Nephron progenitor cell (in vitro differentiated cells): ENCODE data around the gene GFAP.
A peak's percentile ranks its signal among the peaks of the same experiment; 100 is the strongest.

ENCODE experiments used
- DNase-seq: peaks from one replicate; pipeline ENCODE4 v3.0.0; 2021
- H3K27ac Mint-ChIP-seq: 2 replicates; pipeline ENCODE4 v1.8.0; 2021; ENCODE audit warnings: mild to moderate bottlenecking, moderate library complexity, mixed read lengths
- H3K27me3 Mint-ChIP-seq: 2 replicates; pipeline ENCODE4 v1.8.0; 2021; ENCODE audit warnings: mild to moderate bottlenecking, low read depth, mixed read lengths; ENCODE audit not compliant: poor library complexity
- H3K36me3 Mint-ChIP-seq: 2 replicates; pipeline ENCODE4 v1.8.0; 2021; ENCODE audit warnings: low read depth, mixed read lengths
- H3K4me1 Mint-ChIP-seq: 2 replicates; pipeline ENCODE4 v1.8.0; 2021; ENCODE audit warnings: mixed read lengths
- H3K4me3 Mint-ChIP-seq: 2 replicates; pipeline ENCODE4 v1.8.0; 2021; ENCODE audit warnings: mild to moderate bottlenecking, moderate library complexity, mixed read lengths
- H3K9me3 Mint-ChIP-seq: 2 replicates; pipeline ENCODE4 v1.8.0; 2021; ENCODE audit warnings: mild to moderate bottlenecking, moderate library complexity, mixed read lengths
- TF ChIP-seq, protein P1 (sequence below): fragments of 200-600 bp; sonication (generic); IDR thresholded peaks from 2 replicates; pipeline ENCODE4 v1.5.0; 2021; ENCODE audit warnings: antibody characterized with exemption

Gene GFAP

DNA sequence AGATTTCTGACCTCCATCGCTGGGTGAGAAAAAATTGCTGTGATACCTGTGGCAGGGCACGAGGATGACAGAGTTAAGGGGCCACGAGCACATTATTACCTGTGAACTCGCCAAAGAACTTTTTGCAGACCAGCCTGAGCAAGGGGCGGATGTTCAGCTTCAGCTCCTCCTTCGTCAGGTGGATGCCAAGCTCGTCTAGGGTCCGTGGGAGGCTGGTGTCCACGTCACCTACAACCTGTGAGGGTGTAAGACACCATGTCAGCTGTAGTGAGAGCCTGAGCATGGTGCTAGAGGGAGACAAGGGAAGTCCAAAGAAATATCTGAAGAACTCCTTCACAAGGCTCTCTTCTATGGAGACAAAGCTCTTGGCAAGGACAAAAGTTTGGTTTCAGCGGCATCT is 50.5 kb downstream of the GFAP start:
- Mint-ChIP-seq H3K4me3 (no peak overlapping the region), H3K4me1 (no peaks in the 10 kb centered on the region), H3K27me3 (peaks cover 2% of the 10 kb centered on the region), H3K36me3 (peaks cover 62% of the 10 kb centered on the region), H3K27ac (no peak overlapping the region), H3K9me3 (no peaks in the 10 kb centered on the region)
- no peak for DNase-seq
- TF ChIP-seq, protein P1, sequence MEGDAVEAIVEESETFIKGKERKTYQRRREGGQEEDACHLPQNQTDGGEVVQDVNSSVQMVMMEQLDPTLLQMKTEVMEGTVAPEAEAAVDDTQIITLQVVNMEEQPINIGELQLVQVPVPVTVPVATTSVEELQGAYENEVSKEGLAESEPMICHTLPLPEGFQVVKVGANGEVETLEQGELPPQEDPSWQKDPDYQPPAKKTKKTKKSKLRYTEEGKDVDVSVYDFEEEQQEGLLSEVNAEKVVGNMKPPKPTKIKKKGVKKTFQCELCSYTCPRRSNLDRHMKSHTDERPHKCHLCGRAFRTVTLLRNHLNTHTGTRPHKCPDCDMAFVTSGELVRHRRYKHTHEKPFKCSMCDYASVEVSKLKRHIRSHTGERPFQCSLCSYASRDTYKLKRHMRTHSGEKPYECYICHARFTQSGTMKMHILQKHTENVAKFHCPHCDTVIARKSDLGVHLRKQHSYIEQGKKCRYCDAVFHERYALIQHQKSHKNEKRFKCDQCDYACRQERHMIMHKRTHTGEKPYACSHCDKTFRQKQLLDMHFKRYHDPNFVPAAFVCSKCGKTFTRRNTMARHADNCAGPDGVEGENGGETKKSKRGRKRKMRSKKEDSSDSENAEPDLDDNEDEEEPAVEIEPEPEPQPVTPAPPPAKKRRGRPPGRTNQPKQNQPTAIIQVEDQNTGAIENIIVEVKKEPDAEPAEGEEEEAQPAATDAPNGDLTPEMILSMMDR = no peak

DNA sequence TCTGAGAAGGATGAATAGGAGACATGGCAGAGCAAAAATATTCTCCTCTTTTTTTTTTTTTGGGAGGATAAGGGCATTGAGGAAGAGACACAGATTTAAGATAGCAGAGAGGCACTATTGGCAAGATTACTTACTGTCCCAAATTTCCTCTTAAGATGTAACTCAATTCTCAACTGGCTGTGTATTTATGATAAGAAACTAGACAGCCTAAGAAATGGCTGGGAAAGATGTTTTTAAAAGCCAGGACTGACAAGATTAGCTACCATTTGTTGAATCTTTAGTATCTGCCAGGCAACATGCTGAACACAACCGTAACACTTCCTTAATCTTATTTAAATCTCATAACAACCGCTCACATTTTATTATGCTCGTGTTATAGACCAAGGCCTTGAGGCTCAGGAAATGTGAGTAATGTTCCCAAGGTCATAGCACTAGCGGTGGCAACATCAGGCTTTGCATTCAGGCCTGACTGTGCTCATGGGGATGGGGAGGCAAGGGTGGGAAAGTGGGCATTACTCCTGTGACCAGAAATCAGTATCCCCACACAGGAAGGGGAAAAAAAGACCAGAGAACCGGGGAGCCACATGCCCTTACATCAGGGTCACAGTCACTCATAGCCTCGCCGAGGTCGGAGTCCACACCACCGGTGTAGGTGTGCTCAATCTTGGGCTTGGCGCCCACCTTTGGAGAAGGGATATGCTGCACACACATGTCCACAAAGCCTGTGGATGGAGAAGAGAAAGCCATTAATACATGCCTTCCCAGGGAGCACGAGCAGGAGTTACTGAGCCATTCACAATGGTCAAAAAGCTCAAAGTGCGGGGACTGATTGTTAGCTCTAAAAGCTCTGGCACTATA is 52.0 kb downstream of the GFAP start:
- TF ChIP-seq, protein P1 = no peak
- peaks cover 6% of the 10 kb centered on the region for H3K27me3 Mint-ChIP-seq
- no peaks in the 10 kb centered on the region for H3K4me1 Mint-ChIP-seq
- no peak for DNase-seq
- H3K36me3 Mint-ChIP-seq = peaks cover 59% of the 10 kb centered on the region
- H3K27ac Mint-ChIP-seq = no peak overlapping the region
- no peak overlapping the region for H3K4me3 Mint-ChIP-seq
- no peaks in the 10 kb centered on the region for H3K9me3 Mint-ChIP-seq

DNA sequence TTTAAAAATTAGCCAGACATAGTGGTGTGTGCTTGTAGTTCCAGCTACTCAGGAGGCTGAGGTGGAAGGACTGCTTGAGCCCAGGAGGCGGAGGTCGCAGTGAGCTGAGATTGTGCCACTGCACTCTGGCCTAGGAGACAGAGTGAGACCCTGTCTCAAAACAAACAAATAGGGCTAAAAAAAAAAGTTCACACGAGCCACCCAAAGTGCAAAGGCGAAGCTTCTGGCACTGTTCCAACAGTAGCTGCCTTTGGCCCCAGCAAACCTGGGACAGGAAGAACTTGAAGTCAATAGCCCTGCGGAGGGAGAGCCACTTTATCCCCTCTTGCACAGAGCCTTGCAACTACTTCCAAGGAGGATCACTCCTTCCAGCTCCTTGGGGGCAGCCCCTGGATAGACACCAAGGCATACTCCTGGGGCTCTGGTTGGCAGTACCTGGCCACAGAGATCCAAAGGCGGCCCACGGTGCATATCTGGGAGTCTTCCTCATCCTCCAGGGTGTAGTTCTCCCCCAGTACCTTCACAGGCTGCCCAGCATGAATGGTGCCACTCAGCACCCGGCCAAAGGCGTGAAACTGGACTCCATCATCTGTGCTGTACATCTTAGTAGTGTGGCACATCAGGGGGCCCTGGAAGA is 52.9 kb downstream of the GFAP start:
- Mint-ChIP-seq H3K4me3 (no peak overlapping the region), H3K36me3 (peaks cover 54% of the 10 kb centered on the region), H3K27me3 (peaks cover 6% of the 10 kb centered on the region), H3K27ac (no peak overlapping the region), H3K4me1 (no peaks in the 10 kb centered on the region), H3K9me3 (no peaks in the 10 kb centered on the region)
- no peak for DNase-seq
- TF ChIP-seq, protein P1 = no peak

DNA sequence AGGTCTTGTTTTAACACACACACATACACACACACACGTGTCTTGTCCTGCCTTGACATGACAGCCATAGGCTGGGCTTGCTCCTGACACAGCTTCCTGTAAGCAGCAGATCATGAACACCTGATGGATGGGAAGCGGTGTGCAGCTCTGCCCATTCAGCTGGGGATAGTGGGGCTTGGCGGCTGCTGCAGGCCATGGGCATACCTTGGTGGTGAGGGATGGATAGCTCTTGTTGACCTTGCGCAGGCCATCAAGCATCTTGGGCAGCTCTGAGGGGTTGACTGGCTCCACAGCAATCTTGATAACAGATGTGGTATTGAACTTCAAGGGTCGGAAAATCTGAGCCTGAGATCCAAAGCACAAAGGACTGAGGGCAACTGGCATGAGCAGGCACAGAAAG is 55.6 kb downstream of the GFAP start:
- Mint-ChIP-seq H3K36me3 (peaks cover 78% of the 10 kb centered on the region), H3K4me1 (peaks cover 4% of the 10 kb centered on the region), H3K4me3 (no peak overlapping the region), H3K9me3 (no peaks in the 10 kb centered on the region), H3K27me3 (peaks cover 6% of the 10 kb centered on the region), H3K27ac (peak overlapping the region; percentile 2)
- no peak for DNase-seq
- TF ChIP-seq, protein P1 = no peak

DNA sequence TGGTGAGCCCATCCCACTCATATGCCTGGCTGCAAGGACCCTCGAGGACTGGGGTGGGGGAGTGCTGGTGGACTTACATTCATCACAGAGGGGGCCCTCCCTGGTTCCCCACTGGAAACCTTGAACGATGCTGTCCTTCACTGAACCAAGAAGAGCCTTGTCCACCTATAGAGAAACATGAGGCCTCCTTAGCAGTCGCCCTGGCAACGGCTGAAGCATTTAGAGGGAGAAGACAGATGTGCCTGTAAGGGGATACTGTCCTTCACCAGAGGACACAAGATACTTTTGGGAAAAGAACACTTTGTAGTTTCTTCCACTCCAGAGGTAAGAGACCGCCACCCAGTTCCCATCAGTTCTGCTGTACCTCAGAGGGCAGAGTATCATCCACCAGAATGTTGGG is 61.1 kb downstream of the GFAP start:
- peaks cover 18% of the 10 kb centered on the region for H3K4me1 Mint-ChIP-seq
- peak overlapping the region; percentile 93 for H3K27ac Mint-ChIP-seq
- peaks cover 79% of the 10 kb centered on the region for H3K36me3 Mint-ChIP-seq
- peak overlapping the region; percentile 5 for H3K4me3 Mint-ChIP-seq
- peak; percentile 22 for DNase-seq
- TF ChIP-seq, protein P1 = no peak
- H3K9me3 Mint-ChIP-seq = no peaks in the 10 kb centered on the region
- no peaks in the 10 kb centered on the region for H3K27me3 Mint-ChIP-seq
